CD4-positive, alpha-beta T cell treated with Interleukin-2 at 100 ng/mL for 4 hours (primary cell): ENCODE data around the gene PIK3R5.
A peak's percentile ranks its signal among the peaks of the same experiment; 100 is the strongest.
"Not testable (repeated sequence)": the region's sequence is repeated elsewhere in the genome, so short reads cannot be mapped to it uniquely, and the experiment has no call there.

ENCODE experiments used
- DNase-seq: peaks from one replicate; pipeline ENCODE4 v3.0.0-alpha.2; 2020; ENCODE audit warnings: low spot score

PIK3R5 gene

GRCh38 chr17:8984225-8984624, 18.7 kb upstream of the PIK3R5 start:
- not testable (repeated sequence) for DNase-seq

- DNase-seq, result no peak
These were observed 15.9 kb upstream of the PIK3R5 start for GRCh38 chr17:8981443-8981842.

- no peak for DNase-seq
These were observed 14.2 kb upstream of the PIK3R5 start for GRCh38 chr17:8979715-8980114.

GRCh38 chr17:8976638-8977037, 11.1 kb upstream of the PIK3R5 start:
- DNase-seq, result no peak

- no peak for DNase-seq
These were observed 9.7 kb upstream of the PIK3R5 start for GRCh38 chr17:8975091-8975725.

DNA sequence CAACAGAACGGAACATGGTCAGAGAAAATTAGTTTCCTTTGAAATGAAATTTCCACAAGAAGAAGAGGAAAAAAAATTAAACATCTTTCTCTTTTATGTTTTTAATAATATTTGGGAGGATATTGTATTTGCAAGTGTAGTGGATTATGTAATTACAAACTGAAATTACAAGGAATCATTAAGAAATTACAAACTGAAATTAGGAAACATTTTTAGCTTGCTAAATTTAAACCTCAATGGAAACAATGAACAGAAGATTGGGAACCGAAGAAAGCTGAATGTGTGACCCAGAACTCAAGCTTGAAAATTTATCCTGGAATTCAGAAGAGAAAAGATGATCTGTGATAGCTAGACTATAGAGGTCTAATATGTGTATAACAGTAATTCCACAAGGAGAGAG, 4.4 kb upstream of the PIK3R5 start:
- DNase-seq, result no peak

DNA sequence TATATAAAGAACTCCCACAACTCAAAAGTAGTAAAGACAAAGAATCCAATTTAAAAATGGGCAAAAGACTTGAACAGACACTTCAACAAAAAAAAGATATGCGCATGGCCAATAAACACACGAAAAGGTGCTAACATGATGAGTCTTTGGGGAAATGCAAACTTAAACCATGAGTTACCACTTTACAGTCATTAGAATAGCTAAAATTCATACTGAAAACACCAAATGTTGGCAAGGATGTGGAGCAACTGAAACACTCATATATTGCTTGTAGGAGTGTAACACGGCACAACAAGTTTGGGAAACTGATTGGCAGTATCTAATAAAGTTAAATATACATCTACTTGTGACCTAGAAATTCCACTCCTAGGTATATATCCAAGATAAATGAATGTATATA, 3.0 kb upstream of the PIK3R5 start:
- no peak for DNase-seq

DNA sequence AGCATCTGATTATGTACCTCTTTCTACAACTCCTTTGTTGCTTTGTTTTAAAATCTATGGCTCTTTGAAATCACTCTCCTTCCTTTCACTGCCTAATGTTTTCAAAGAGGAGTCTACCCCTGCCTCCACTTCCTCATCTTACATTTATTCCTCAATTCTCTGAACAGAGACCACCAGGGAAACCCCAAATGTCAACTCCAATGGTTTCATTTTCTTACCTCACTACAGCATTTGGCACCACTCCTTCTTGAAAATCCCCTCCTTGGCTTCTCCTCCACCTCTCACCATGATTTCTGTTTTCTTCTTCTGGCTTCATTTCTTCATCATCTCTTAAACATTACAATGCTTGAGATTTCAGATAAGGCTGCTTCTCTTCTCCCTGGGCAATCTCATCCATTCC, 2.4 kb upstream of the PIK3R5 start:
- no peak for DNase-seq

DNA sequence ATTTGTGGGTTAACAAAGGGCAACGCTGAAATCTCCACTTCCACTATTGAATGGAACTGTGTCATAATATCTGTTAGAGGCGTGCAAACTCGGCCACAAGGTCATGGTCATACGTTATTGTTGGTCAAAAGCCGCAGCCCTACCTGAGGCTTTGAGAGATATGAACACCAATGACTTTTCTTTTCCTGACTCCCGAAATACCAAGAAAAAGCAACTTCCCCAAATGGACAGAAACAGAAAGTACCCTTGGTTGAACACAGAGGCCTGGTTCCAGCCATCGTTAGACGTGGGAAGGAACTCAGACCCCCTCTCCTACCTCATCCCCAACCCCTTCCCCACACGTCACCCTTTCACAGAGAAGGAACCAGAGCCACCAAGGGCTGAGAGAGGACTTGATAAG, 1.4 kb upstream of the PIK3R5 start:
- DNase-seq, result no peak

- peak; percentile 54 for DNase-seq
These were observed 610 bp downstream of the PIK3R5 start for GRCh38 chr17:8964801-8965393.

DNA sequence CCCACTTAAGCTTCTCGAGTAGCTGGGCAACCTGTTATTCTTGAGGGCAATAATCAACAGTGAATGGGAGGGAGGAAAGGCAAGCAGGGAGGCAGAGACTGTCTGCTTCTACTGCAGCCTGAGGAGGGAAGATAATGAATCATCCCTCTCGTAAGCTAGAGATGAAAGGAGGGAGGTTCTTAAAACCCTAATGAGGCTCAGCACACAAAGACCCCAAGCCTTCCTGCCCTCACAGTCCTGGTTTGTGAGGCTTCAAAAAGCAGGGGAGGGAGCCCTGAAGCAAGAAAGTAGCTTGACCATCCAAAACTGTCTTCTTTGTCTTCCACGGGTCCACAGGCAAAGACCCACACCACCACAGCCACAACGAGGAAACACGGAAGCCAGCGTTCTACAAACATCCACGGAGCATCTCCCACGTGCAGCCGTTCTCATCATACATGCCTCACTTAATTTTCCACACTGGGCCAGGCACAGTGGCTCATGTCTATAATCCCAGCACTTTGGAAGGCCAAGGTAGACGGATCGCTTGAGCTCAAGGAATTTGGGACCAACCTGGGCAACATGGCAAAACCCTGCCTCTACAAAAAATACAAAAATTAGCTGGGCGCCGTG, 1.8 kb downstream of the PIK3R5 start:
- peak; percentile 58 for DNase-seq

GRCh38 chr17:8963014-8963413, 2.5 kb downstream of the PIK3R5 start:
- DNase-seq, result no peak

DNA sequence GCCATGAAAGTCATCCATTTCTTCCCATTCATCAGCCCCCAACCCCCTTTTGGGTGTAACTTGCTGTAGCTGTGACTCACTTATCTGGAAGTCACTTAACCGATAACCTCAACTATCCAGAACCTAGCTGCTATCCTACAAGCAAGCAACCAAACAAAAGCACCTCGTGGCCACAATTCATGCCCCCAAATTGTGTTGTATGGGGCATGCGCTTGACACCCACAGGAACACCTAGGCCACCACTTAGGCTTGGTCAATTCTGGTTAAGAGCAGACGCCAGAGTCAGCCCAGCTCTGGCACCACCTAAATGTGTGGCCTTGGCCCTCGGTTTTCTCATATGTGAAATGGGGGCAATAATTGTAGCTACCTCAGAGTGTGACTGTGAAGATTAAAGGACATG, 3.7 kb downstream of the PIK3R5 start:
- DNase-seq, result no peak

GRCh38 chr17:8960325-8961140, 5.0 kb downstream of the PIK3R5 start:
- no peak for DNase-seq

GRCh38 chr17:8959312-8959918, 6.1 kb downstream of the PIK3R5 start:
- DNase-seq, result no peak

DNA sequence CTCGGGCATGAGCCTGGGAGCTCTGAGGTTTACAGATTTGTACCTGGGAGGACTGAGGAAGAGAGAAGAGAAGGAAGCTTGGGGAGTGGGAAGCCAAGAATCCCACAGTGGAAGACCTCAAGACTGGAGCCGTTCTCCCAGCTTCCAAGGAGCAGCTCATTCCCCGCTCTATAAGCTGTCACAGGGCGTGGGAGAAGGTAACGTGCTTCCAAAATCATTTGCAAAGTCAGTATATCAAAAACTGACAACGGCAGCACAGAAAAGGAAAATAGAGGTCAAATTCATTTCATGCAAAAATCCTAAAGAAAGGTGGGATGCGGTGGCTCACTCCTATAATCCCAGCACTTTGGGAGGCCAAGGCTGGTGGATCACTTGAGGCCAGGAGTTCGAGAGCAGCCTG, 7.8 kb downstream of the PIK3R5 start:
- DNase-seq, result no peak

DNA sequence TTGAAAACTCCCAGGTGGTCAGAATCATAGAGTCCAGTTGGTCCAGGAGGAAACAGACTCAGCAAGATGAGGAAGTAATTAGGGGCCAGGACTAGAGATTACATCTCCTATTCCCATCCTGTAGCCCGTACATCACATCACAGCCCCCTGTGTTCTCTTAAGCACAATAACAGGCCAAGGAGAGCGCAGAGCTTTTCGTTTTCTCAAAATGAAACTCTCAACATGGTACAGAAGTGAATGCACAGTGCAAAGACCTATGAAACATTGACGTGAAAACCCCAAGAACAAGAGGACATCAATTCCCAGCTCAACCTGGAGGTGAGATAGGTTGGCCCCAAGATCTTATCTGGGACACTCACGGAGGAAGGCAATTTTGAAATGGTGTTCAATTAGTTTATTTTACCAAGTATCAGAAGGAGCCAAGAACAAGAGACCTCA, 9.0 kb downstream of the PIK3R5 start:
- no peak for DNase-seq

GRCh38 chr17:8955021-8955959, 10.2 kb downstream of the PIK3R5 start:
- no peak for DNase-seq

DNA sequence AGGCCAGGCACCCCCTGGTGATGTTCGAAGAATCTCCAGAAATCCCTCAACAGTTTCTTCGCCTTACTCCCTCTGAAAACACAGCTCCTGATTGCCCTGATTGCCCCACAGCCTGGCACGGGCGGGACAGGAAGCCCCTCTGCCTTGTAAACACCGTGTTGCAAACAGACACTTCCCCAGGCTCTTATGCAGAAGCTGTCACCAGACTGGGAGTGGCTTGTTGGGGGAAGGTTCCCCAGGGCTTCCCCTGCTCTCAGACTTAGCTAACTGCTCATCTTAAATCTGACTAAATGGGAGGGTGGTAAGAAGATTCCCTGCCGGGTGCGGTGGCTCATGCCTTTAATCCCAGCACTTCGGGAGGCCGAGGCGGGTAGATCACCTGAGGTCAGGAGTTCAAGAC, 11.2 kb downstream of the PIK3R5 start:
- DNase-seq, result peak; percentile 87

DNA sequence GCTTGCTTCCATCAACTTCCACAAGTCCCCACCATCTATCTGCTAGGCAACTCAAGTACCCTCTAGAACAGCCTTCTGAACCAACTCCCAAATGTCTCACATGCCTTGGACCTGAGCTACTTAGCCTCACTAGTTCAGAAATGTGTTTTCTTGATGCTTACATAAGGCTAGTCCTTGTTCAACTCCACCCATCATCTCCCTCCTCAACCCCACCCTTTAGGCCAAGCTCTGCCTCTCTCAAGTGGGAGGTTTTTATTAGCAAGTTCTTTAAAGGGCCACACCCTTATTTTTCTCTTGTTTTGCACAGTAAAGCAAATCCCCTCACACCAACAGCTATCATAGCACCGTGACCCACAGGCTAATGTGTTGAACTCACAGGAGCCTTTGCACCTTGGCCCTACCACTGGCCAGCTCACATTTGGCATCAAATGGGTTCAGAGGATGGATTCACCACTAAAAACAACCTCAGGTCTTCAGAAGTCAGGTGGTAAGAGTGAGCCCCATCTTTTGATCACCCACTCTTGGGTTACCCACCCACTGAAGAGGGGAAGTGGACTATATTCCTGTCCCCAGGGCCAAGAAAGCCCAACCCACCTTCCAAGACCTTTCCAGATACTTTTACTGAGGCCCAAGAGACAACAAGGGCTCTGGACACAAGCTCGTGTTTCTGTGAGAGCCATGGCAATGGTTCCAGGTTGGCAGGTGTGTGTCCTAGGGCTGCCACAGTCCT, 12.2 kb downstream of the PIK3R5 start:
- DNase-seq, result peak; percentile 71

- DNase-seq, result peak; percentile 55
These were observed 13.3 kb downstream of the PIK3R5 start for GRCh38 chr17:8952191-8952590.
